GM19467 (cell line): ENCODE results near the gene IL36RN.
"Not testable (repeated sequence)": the region's sequence is repeated elsewhere in the genome, so short reads cannot be mapped to it uniquely, and the experiment has no call there.

Experiments used
- ATAC-seq: cut with Tn5 transposase; IDR thresholded peaks from one replicate; pipeline ENCODE4 v1.9.1; 2021; ENCODE audit warnings: mild to moderate bottlenecking, moderate library complexity; ENCODE audit not compliant: unreplicated experiment

Gene IL36RN

GRCh38 chr2:113096842-113097618 lies 38.0 kb downstream of the IL36RN start:
- ATAC-seq: not testable (repeated sequence)

DNA sequence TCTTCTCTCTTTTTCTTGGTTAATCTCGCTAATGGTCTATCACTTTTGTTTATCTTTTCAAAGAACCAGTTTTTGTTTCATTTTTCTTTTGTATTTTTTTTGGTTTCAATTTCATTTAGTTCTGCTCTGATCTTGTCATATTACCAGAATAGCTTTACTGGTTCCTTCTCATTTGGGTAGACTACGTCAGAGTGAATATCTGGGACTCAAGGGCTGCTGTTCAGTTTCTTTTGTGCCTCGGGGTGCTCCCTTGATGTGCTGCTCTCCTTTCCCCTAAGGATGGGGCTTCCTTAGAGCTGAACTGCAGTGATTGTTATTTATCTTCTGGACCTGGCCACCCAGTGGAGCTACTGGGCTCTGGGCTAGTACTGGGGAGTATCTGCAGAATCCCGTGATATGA lies 39.0 kb downstream of the IL36RN start:
- ATAC-seq: no peak

GRCh38 chr2:113098532-113098931 lies 39.5 kb downstream of the IL36RN start:
- ATAC-seq: no peak

GRCh38 chr2:113102133-113102532 lies 43.1 kb downstream of the IL36RN start:
- no peak for ATAC-seq

- no peak for ATAC-seq
These were observed 44.3 kb downstream of the IL36RN start for GRCh38 chr2:113103277-113103676.

DNA sequence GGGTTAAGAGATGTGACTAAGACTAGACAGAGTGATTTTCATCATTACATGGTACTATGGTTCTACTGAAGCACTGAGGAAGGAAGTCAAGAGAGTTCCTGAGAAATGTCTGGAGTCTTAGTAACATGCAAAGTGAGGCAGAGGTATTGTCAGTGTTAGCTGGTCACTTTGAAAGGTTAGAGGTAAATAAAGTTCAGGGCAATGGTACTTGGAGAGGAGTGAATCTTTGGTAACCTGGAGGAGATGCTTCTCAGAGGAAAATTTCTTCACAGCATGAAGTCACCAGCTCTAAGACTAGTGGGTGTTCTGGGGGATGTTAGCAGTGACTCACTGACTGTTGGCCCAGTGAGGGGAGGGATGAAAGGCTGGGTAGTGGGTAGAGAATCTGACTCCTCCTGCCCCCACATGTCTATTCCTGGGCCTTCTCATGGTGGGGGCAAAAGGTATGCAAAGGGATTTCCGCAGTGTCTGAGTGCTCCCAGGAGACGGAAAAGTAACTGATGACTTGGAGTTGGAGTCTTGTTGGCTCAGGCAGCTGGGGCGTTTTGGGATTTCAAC lies 45.1 kb downstream of the IL36RN start:
- no peak for ATAC-seq

DNA sequence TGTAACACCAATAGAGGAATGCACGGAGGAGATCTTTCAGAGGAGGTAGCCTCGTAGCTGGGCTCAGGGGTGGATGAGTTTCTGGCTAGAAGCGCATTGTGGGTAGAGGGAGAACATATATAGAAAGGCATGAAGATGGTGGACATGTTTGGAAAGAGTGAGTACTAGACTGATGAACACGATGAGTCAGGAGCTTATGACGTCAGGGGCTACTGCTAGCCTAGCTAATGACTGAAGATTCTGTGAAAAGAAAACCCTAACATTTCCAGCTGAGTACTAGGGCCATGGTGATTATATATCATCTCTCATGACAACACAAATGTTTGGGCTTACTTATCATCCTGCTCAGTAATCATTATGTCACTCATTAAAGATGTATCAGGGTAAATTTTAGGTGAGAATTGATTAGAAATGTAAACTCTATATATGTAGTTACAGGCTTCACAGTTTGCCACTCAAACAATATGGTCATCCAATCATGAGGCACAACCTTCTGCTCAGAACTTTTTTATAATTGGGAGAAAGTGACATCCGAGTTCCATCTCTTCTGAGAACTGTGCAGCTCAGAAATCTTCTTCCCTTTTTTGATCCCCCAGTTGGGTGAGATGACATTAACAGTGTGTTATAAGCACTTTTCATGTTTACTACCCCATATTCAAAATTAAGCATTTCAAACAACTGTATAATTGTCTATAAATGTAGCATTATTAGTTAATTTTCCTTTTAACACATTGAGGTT lies 46.2 kb downstream of the IL36RN start:
- ATAC-seq: no peak

DNA sequence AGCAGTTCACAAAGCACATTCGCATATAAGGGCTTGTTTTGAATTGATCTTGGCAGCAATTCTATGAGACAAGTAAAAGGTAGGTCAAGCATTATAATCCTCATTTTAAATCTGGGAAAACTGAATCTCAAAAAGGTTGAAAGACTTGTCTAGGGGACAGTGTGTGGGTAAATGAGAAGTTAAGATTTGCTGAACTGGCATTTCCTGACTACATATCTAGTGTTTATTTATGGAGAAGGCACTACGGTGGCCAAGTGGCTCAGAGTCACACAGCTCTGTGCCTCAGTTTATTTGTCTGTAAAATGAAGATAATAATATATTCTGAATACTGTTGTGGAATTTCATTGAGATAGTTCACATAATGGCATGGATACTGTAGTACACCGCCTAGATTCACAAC lies 52.1 kb downstream of the IL36RN start:
- ATAC-seq: no peak

DNA sequence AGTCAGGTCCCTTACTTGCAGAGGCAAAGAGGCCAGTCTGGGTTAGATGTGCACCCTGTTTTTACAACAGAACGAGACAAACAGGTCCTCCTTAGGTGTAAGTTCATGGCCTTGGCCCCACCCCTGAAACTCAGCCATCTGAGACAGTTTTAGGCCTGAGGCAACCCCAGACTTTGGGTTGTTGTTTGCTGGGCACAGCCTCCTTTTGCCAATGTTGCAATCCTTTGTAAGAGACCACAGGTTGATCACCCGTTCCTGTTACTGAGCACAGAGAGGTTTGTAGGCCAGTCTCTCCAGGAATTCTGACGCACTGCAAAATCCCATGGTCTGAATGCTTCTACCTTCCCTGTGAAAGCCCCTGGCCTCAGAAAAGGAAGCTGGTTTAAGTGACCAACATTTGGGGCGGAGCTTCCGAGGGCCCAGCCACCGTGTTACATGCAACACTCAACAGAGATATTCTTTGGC lies 52.9 kb downstream of the IL36RN start:
- ATAC-seq: no peak

DNA sequence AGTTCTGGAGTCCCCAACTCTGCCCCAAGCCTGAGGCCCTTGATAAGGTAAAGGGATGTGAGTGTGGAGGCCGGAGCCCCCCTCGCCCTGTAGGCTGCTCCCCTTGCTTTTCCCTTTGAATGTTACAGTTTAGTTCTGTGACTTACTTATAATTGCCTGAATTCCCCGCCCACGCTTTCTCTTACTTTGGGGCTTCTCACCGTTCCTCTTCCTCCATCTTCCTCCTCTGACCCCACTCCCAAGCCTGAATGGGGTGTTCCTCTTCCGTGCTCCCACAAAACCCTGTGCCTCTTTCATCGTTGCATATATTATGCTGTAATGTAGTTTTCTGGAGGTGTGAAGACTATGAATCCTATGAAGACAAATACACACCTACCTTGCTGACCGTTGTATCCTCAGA lies 53.4 kb downstream of the IL36RN start:
- no peak for ATAC-seq

GRCh38 chr2:113112871-113113270 lies 53.9 kb downstream of the IL36RN start:
- no peak for ATAC-seq

GRCh38 chr2:113113807-113114206 lies 54.8 kb downstream of the IL36RN start:
- ATAC-seq: no peak
